Keratinocyte (primary cell): Measurements from ENCODE around the gene S100A11. TPM values are rescaled to one million over a fixed set of nuclear protein-coding genes. Genes with fewer than 3 reads are reported as not detected.

ENCODE experiments used
- DNase-seq: peaks from one replicate; pipeline ENCODE4 v3.0.0-alpha.2; 2011; ENCODE audit warnings: low read depth, missing footprints, low spot score
- FAIRE-seq: peaks from 2 replicates; lab custom pipeline; 2011; peaks lifted over from hg19 to GRCh38; lab: Jason Lieb, UNC
- H2AFZ ChIP-seq: 2 replicates; pipeline ENCODE4 v1.6.0; 2012; ENCODE audit warnings: low read length, control low read depth, inconsistent platforms; ENCODE audit not compliant: control insufficient read depth
- H3K27ac ChIP-seq: 2 replicates; pipeline ENCODE4 v1.5.1; 2011; ENCODE audit warnings: low read length; ENCODE audit not compliant: control insufficient read depth, insufficient read depth
- H3K27me3 ChIP-seq: 3 replicates; pipeline ENCODE4 v1.6.0; 2011; ENCODE audit warnings: low read length; ENCODE audit not compliant: control insufficient read depth, insufficient read depth; ENCODE audit errors: extremely low read depth
- H3K36me3 ChIP-seq, 2 experiments: 2 replicates in 1 of 2; 3 replicates in 1 of 2; pipeline ENCODE4 v1.5.1; 2011; ENCODE audit warnings: low read length in 2 of 2, mild to moderate bottlenecking in 1 of 2; ENCODE audit not compliant: control insufficient read depth in 2 of 2, insufficient read depth in 2 of 2; ENCODE audit errors: extremely low read depth in 1 of 2
- H3K4me1 ChIP-seq: 3 replicates; pipeline ENCODE4 v1.5.1; 2011; ENCODE audit warnings: low read length; ENCODE audit not compliant: control insufficient read depth, insufficient read depth; ENCODE audit errors: extremely low read depth
- H3K4me2 ChIP-seq: 3 replicates; pipeline ENCODE4 v1.6.0; 2011; ENCODE audit warnings: low read depth, low read length; ENCODE audit not compliant: control insufficient read depth, insufficient read depth; ENCODE audit errors: extremely low read depth
- H3K4me3 ChIP-seq, 3 experiments: fragments of 200-600 bp in 1 of 3; sonication (generic) in 1 of 3; 2 replicates in 2 of 3; 3 replicates in 1 of 3; pipeline ENCODE4 v1.5.1; 2011 to 2016; ENCODE audit warnings: low read length in 3 of 3, mild to moderate bottlenecking in 3 of 3, control low read depth in 2 of 3, inconsistent platforms in 1 of 3, low read depth in 1 of 3, mixed read lengths in 1 of 3, mixed run types in 1 of 3, moderate library complexity in 1 of 3; ENCODE audit not compliant: control insufficient read depth in 2 of 3, insufficient read depth in 2 of 3; ENCODE audit errors: extremely low read depth in 1 of 3
- H3K79me2 ChIP-seq: 2 replicates; pipeline ENCODE4 v1.6.0; 2012; ENCODE audit warnings: low read length; ENCODE audit not compliant: control insufficient read depth, insufficient read depth
- H3K9ac ChIP-seq: 3 replicates; pipeline ENCODE4 v1.6.0; 2011; ENCODE audit warnings: low read length; ENCODE audit not compliant: control insufficient read depth, insufficient read depth; ENCODE audit errors: extremely low read depth
- H3K9me1 ChIP-seq: 3 replicates; pipeline ENCODE4 v1.6.0; 2011; ENCODE audit warnings: low read length; ENCODE audit not compliant: control insufficient read depth, insufficient read depth; ENCODE audit errors: extremely low read depth
- H3K9me3 ChIP-seq: 2 replicates; pipeline ENCODE4 v1.5.1; 2012; ENCODE audit warnings: low read depth, low read length; ENCODE audit not compliant: control insufficient read depth
- H4K20me1 ChIP-seq: 3 replicates; pipeline ENCODE4 v1.6.0; 2011; ENCODE audit warnings: low read length; ENCODE audit not compliant: control insufficient read depth, insufficient read depth; ENCODE audit errors: extremely low read depth
- CTCF ChIP-seq, 3 experiments: IDR thresholded peaks in 1 of 3; conservative IDR thresholded peaks in 1 of 3; optimal IDR thresholded peaks in 1 of 3; 2 replicates in 2 of 3; 3 replicates in 1 of 3; pipeline versions ENCODE3 to v1.5.1; 2011; ENCODE audit warnings: low read length in 3 of 3, mild to moderate bottlenecking in 3 of 3, moderate library complexity in 2 of 3, control low read depth in 1 of 3, inconsistent platforms in 1 of 3; ENCODE audit not compliant: insufficient read depth in 2 of 3; ENCODE audit errors: extremely low read depth in 1 of 3
- EZH2 ChIP-seq: IDR thresholded peaks from one replicate; pipeline ENCODE4 v1.6.1; 2012; ENCODE audit warnings: inconsistent platforms, mild to moderate bottlenecking, low read length, moderate library complexity
- dilution Hi-C: fragments of 300-500 bp; cut with MboI; formaldehyde crosslinking; loops from one replicate; pipeline ENCODE4 v1.7.0; 2020; ENCODE audit warnings: low sequenced_read_pairs; ENCODE audit not compliant: extremely low pct_ligation_motif_present
- polyA plus RNA-seq, 5 experiments: library from polyadenylated mRNA; depleted of rRNA in 3 of 5; stranded (reverse) in 3 of 5; stranded (forward) in 1 of 5; unstranded in 1 of 5; fragments of >200 nt; gene quantifications; 1 replicate in 1 of 5; 2 replicates in 3 of 5; 3 replicates in 1 of 5; pipeline versions ENCODE4 v1.2.1 to v1.2.3, GENCODE V29; 2011 to 2012; ENCODE audit warnings: missing spikeins in 2 of 5, low read depth in 1 of 5, low replicate concordance in 1 of 5

S100A11 gene
- polyA plus RNA-seq, 1 donor (not counting 4 experiments of a cell fraction or from before 2014, with no cell fraction given), result 3,230 TPM

GRCh38 chr1:152053375-152053774 is 16.6 kb upstream of the S100A11 start:
- DNase-seq (no peak), FAIRE-seq (no peak)
- no peaks in the 10 kb centered on the region for H4K20me1 ChIP-seq
- no peaks in the 10 kb centered on the region for H3K36me3 ChIP-seq
- H3K9me3 ChIP-seq, result no peaks in the 10 kb centered on the region
- H3K27ac ChIP-seq, result no peak overlapping the region
- dilution Hi-C loops, result no loop called here
- H3K9me1 ChIP-seq, result no peaks in the 10 kb centered on the region
- H3K9ac ChIP-seq, result no peak overlapping the region
- H3K4me3 ChIP-seq, result no peak overlapping the region
- H3K79me2 ChIP-seq, result no peaks in the 10 kb centered on the region
- H3K27me3 ChIP-seq, result no peaks in the 10 kb centered on the region
- no peak overlapping the region for H3K4me2 ChIP-seq
- peaks cover 42% of the 10 kb centered on the region for H3K4me1 ChIP-seq
- H2AFZ ChIP-seq, result no peak overlapping the region
- TF ChIP-seq CTCF (optimal IDR thresholded peaks at IDR 0.05 in 1 of 3, IDR thresholded peaks at IDR 0.05 in 1 of 3, conservative IDR thresholded peaks at IDR 0.05 in 1 of 3; ENCODE audit: extremely low read depth in 1 of 3, insufficient read depth in 2 of 3, low read length in 3 of 3), result no peak
- TF ChIP-seq EZH2, result no peak

DNA sequence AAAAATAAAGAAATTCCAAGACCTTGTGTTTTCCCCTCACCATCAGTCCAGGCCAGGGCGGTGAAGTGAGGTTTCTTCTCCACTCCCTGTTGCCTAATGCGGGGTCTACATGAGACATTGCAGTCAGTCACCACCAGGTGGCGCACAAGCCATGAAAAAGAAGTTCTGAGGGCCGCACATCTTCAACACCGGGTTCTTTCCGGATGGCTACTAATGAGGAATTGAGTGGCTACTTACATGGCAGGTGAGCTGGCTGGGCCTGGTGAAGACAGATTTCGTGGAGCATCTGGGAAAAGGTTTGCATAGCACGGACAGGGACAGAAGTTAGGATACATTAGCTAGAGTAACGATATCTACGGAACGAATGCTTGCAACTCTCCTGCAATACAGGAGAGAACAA is 15.8 kb upstream of the S100A11 start:
- Histone ChIP-seq H4K20me1 (no peaks in the 10 kb centered on the region), H3K4me3 (no peak overlapping the region), H3K9me1 (no peaks in the 10 kb centered on the region), H3K4me2 (no peak overlapping the region), H3K27ac (no peak overlapping the region), H3K36me3 (no peaks in the 10 kb centered on the region), H3K4me1 (peaks cover 45% of the 10 kb centered on the region), H3K9ac (no peak overlapping the region), H3K9me3 (no peaks in the 10 kb centered on the region), H2AFZ (no peak overlapping the region), H3K27me3 (no peaks in the 10 kb centered on the region), H3K79me2 (no peaks in the 10 kb centered on the region)
- FAIRE-seq, result peak; percentile 91
- dilution Hi-C loops, result no loop called here
- no peak for DNase-seq
- TF ChIP-seq EZH2 (no peak), CTCF (optimal IDR thresholded peaks at IDR 0.05 in 1 of 3, IDR thresholded peaks at IDR 0.05 in 1 of 3, conservative IDR thresholded peaks at IDR 0.05 in 1 of 3; ENCODE audit: extremely low read depth in 1 of 3, insufficient read depth in 2 of 3, low read length in 3 of 3) (peak; percentile 74 to 90 (median 88))
